SU-DHL-6 (cell line): ENCODE data around the gene PLPP3.

Source experiments
- H2AFZ ChIP-seq: fragments of 200-600 bp; sonication (generic); 2 replicates; pipeline ENCODE4 v1.6.1; 2014; ENCODE audit warnings: low read depth, mild to moderate bottlenecking, moderate library complexity, mixed read lengths, antibody characterized with exemption, low read length; ENCODE audit not compliant: severe bottlenecking
- H3F3A ChIP-seq: fragments of 200-600 bp; shearing (Covaris generic); 2 replicates; pipeline ENCODE4 v1.6.0; 2016; ENCODE audit warnings: antibody characterized with exemption, mild to moderate bottlenecking; ENCODE audit not compliant: insufficient read depth
- H3K27ac ChIP-seq: fragments of 200-600 bp; sonication (generic); 2 replicates; pipeline ENCODE4 v1.5.1; 2016; ENCODE audit warnings: low read depth, mild to moderate bottlenecking, low read length, moderate library complexity, mixed read lengths
- H3K27me3 ChIP-seq: fragments of 200-600 bp; sonication (generic), shearing (Covaris generic); 2 replicates; pipeline ENCODE4 v1.6.0; 2014; ENCODE audit warnings: mild to moderate bottlenecking, low read length
- H3K36me3 ChIP-seq: fragments of 200-600 bp; sonication (generic); 2 replicates; pipeline ENCODE4 v1.6.1; 2014; ENCODE audit warnings: mild to moderate bottlenecking, low read length, mixed read lengths
- H3K4me2 ChIP-seq: fragments of 300-600, 200-600 bp; shearing (Covaris generic), sonication (generic); 2 replicates; pipeline ENCODE4 v1.6.0; 2014; ENCODE audit warnings: low read length, low read depth, mild to moderate bottlenecking; ENCODE audit not compliant: poor library complexity, severe bottlenecking
- H3K4me3 ChIP-seq: fragments of 200-600 bp; sonication (generic); 2 replicates; pipeline ENCODE4 v1.5.1; 2014; ENCODE audit warnings: antibody characterized with exemption, low read length, mild to moderate bottlenecking, mixed read lengths; ENCODE audit not compliant: insufficient read depth, poor library complexity, severe bottlenecking
- H3K79me2 ChIP-seq: fragments of 200-600 bp; sonication (generic); 2 replicates; pipeline ENCODE4 v1.6.1; 2014; ENCODE audit warnings: mild to moderate bottlenecking, low read length, moderate library complexity; ENCODE audit not compliant: insufficient read depth
- H3K9ac ChIP-seq: fragments of 200-600 bp; sonication (generic); 2 replicates; pipeline ENCODE4 v1.7.0; 2014; ENCODE audit warnings: mild to moderate bottlenecking, low read length
- H3K9me2 ChIP-seq: fragments of 200-600 bp; sonication (generic); replicated peaks from 2 replicates; pipeline ENCODE4 v1.6.1; 2014; ENCODE audit warnings: low read length; ENCODE audit not compliant: insufficient read depth
- H3K9me3 ChIP-seq: fragments of 200-600 bp; sonication (generic); 2 replicates; pipeline ENCODE4 v1.6.1; 2014; ENCODE audit warnings: low read length, mixed read lengths; ENCODE audit not compliant: insufficient read depth
- H4K20me1 ChIP-seq: fragments of 200-600 bp; sonication (generic); 2 replicates; pipeline ENCODE4 v1.6.1; 2014; ENCODE audit warnings: low read depth, mild to moderate bottlenecking, antibody characterized with exemption, low read length, moderate library complexity, mixed read lengths
- CTCF ChIP-seq: fragments of 200-600 bp; sonication (generic); IDR thresholded peaks from one replicate; pipeline ENCODE4 v1.5.1; 2017; ENCODE audit warnings: antibody characterized with exemption, mild to moderate bottlenecking, low read length, moderate library complexity; ENCODE audit not compliant: insufficient read depth, poor library complexity, severe bottlenecking
- EZH2phosphoT487 ChIP-seq: fragments of 200-600 bp; sonication (generic), shearing (Covaris generic); conservative IDR thresholded peaks from 2 replicates; pipeline ENCODE4 v1.6.1; 2018; ENCODE audit warnings: mild to moderate bottlenecking, antibody characterized with exemption, low read length, moderate library complexity, mixed read lengths

Gene PLPP3

GRCh38 chr1:56452027-56453011, 127.0 kb downstream of the PLPP3 start:
- no peak for TF ChIP-seq CTCF
- no peak for TF ChIP-seq EZH2phosphoT487
- Histone ChIP-seq H4K20me1 (no peaks in the 10 kb centered on the region), H3K79me2 (no peaks in the 10 kb centered on the region), H3K4me2 (no peak overlapping the region), H3K27me3 (no peaks in the 10 kb centered on the region), H2AFZ (no peak overlapping the region), H3K9me2 (no peaks in the 10 kb centered on the region), H3F3A (no peaks in the 10 kb centered on the region), H3K9ac (no peak overlapping the region), H3K36me3 (no peaks in the 10 kb centered on the region), H3K4me3 (no peak overlapping the region), H3K27ac (no peak overlapping the region), H3K9me3 (no peaks in the 10 kb centered on the region)

- Histone ChIP-seq H3K27ac (no peak overlapping the region), H3K36me3 (no peaks in the 10 kb centered on the region), H3K9ac (no peak overlapping the region), H3K9me2 (no peaks in the 10 kb centered on the region), H3K79me2 (no peaks in the 10 kb centered on the region), H4K20me1 (no peaks in the 10 kb centered on the region), H3K4me3 (no peak overlapping the region), H3K9me3 (no peaks in the 10 kb centered on the region), H3F3A (no peaks in the 10 kb centered on the region), H3K4me2 (no peak overlapping the region), H2AFZ (no peak overlapping the region), H3K27me3 (no peaks in the 10 kb centered on the region)
- TF ChIP-seq EZH2phosphoT487 = no peak
- no peak for TF ChIP-seq CTCF
Measured at GRCh38 chr1:56451491-56451890, 127.9 kb downstream of the PLPP3 start.

DNA sequence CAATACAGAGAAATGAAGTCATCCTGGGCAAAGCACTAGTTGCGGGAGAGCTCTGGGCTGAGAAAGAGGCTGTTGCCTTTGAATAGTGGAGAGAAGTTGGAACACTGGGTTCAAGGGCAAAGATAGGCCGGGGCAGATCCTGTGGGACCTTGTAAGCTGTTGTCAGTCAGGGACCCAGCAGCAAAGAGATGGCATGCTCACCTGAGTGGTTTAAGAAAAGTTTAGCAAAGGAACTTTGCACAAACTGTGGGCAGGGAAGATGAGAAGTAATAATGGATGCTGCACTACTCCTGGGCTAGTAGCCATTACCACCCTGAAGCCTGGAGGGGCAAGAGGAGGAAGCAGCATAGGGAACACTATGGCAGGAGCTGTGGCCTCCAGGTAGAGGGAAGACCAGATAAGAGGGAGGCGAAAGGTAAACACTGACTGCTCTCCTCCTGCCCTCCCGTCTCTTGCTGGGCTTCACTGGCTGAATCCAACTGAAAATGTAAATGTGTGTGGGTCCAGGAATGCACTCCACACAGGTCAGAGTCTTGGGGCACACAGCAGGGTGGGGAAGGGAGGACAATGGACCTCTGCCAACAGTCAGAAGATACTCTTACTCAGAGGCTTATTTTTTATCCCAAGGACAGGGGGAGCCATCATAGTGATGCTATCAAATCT, 129.2 kb downstream of the PLPP3 start:
- no peak overlapping the region for H3K4me2 ChIP-seq
- H2AFZ ChIP-seq = no peak overlapping the region
- H3K27me3 ChIP-seq = no peaks in the 10 kb centered on the region
- H3K9me2 ChIP-seq = no peaks in the 10 kb centered on the region
- H3K4me3 ChIP-seq = no peak overlapping the region
- no peak for TF ChIP-seq EZH2phosphoT487
- TF ChIP-seq CTCF = no peak
- H3K79me2 ChIP-seq = no peaks in the 10 kb centered on the region
- no peaks in the 10 kb centered on the region for H3F3A ChIP-seq
- H4K20me1 ChIP-seq = no peaks in the 10 kb centered on the region
- no peaks in the 10 kb centered on the region for H3K9me3 ChIP-seq
- H3K27ac ChIP-seq = no peak overlapping the region
- H3K36me3 ChIP-seq = no peaks in the 10 kb centered on the region
- H3K9ac ChIP-seq = no peak overlapping the region
